ENCODE data around the gene SCAPER. TPM values are rescaled to one million over a fixed set of nuclear protein-coding genes. Genes with fewer than 3 reads are reported as not detected.
A peak's percentile ranks its signal among the peaks of the same experiment; 100 is the strongest.

The SCAPER gene
- total and polyA plus RNA-seq, 2 experiments from 2014 or later: 27.0 to 35.7 TPM

DNA sequence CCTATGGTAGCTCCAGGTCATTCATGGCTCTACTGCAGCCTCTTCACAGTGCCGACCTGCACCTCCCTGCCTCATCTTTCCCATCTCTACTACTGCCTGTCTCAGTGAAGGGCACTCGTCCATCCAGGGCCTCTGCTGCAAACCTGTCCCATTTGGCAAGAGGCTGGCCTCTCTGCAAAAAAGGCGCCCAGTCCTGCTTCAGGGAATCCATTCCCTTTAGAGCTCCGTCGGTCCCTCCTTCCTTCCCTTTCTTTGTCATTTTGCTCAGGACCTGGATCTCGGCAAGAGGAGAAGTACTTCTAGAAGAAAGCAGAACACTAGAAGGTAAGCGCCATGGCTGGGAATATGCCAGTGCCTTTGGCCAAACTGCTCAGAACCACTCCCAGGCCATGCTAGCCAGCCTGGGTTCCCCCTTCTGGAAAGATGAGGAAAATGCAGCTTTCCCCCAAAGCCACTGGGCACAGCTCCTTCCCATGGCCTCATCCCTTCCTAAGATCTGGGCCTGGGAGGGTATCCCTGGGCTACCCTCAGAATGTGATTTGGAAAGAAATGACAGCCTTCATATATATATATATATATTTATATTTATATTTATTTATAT, 575.0 kb downstream of the SCAPER start:
- Histone ChIP-seq H3K27ac (no peak overlapping the region), H3K9me3 (ENCODE audit: low read depth) (no peaks in the 10 kb centered on the region), H3K4me1 (ENCODE audit: low read depth) (no peaks in the 10 kb centered on the region), H3K4me3 (no peak overlapping the region), H3K36me3 (no peaks in the 10 kb centered on the region), H3K27me3 (peaks cover 29% of the 10 kb centered on the region)
- TF ChIP-seq CTCF (IDR thresholded peaks at IDR 0.05; ENCODE audit: low read depth, low read length): peak; percentile 72
- peak; percentile 63 to 78 for DNase-seq (ENCODE audit: low read depth in 1 of 2, low spot score in 1 of 2)

DNA sequence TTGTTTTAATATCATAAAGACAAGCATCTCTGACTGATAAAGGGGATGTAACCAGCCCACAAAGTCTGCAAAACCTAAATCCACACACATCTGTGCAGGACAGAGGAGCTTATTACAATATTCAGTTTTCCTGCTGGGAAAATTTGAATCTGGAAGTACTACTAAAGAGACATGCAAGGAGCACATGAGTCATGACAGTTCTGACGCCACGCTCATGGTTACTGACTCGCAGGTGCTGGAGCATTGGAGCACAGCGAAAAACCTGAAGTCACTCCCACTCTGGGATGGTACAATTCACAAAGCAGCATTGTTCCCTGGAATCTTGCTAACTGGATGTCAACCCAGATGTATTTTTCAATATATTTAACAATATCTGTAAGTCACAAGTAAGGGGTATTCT, 576.2 kb downstream of the SCAPER start:
- Histone ChIP-seq H3K9me3 (ENCODE audit: low read depth) (no peaks in the 10 kb centered on the region), H3K4me1 (ENCODE audit: low read depth) (no peaks in the 10 kb centered on the region), H3K4me3 (no peak overlapping the region), H3K27me3 (peaks cover 24% of the 10 kb centered on the region), H3K36me3 (no peaks in the 10 kb centered on the region), H3K27ac (no peak overlapping the region)
- DNase-seq (ENCODE audit: low read depth in 1 of 2, low spot score in 1 of 2): no peak
- TF ChIP-seq CTCF (IDR thresholded peaks at IDR 0.05; ENCODE audit: low read depth, low read length): no peak

- Histone ChIP-seq H3K4me3 (no peak overlapping the region), H3K27me3 (peaks cover 24% of the 10 kb centered on the region), H3K9me3 (ENCODE audit: low read depth) (no peaks in the 10 kb centered on the region), H3K27ac (no peak overlapping the region), H3K36me3 (no peaks in the 10 kb centered on the region), H3K4me1 (ENCODE audit: low read depth) (no peaks in the 10 kb centered on the region)
- no peak for TF ChIP-seq CTCF (IDR thresholded peaks at IDR 0.05; ENCODE audit: low read depth, low read length)
- no peak for DNase-seq (ENCODE audit: low read depth in 1 of 2, low spot score in 1 of 2)
These were observed 576.9 kb downstream of the SCAPER start for GRCh38 chr15:76328106-76328696.

DNA sequence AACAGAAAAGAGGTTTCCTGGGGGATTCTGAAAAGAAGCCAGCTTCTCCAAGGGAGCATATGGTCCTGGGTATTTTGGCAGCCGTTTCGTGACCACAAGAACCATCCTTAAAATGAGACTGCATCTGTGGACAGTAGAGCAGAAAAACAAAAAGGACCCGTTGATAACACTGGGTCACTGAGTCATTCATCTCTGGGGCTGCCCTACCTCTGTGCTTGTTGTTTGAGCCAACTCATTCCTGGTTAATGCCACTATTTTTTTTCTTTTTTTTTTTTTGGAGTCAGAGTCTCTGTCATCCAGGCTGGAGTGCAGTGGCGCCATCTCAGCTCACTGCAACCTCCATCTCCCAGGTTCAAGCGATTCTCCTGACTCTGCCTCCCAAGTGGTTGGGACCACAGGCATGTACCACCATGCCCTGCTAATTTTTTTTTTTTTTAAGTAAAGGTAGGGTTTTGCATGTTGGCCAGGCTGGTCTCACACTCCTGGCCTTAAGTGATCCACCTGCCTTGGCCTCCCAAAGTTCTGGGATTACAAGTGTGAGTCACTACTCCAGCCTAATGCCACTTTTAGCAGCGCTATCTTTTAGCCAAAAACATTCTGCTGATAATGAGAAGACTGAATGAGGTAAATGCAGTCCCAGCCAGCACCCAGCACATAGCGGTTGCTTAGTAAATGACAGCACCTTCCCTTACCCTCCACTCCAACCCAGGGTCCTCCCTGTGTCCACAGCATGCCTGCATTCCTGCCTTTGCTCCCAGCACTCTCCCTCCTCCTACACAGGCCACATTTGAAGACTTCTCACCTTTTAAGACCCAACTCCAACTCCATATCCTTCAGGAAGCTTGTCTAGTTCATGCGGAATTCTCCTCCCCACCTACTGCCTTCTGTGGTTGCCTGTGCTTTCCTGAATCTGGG, 577.7 kb downstream of the SCAPER start:
- no peak overlapping the region for H3K4me3 ChIP-seq
- no peaks in the 10 kb centered on the region for H3K9me3 ChIP-seq (ENCODE audit: low read depth)
- DNase-seq (ENCODE audit: low read depth in 1 of 2, low spot score in 1 of 2): no peak
- H3K27me3 ChIP-seq: peaks cover 20% of the 10 kb centered on the region
- H3K27ac ChIP-seq: no peak overlapping the region
- no peaks in the 10 kb centered on the region for H3K4me1 ChIP-seq (ENCODE audit: low read depth)
- H3K36me3 ChIP-seq: no peaks in the 10 kb centered on the region
- TF ChIP-seq CTCF (IDR thresholded peaks at IDR 0.05; ENCODE audit: low read depth, low read length): no peak

GRCh38 chr15:76325704-76326103, 579.4 kb downstream of the SCAPER start:
- Histone ChIP-seq H3K27ac (no peak overlapping the region), H3K36me3 (no peaks in the 10 kb centered on the region), H3K27me3 (peaks cover 18% of the 10 kb centered on the region), H3K4me3 (no peak overlapping the region), H3K4me1 (ENCODE audit: low read depth) (peaks cover 4% of the 10 kb centered on the region), H3K9me3 (ENCODE audit: low read depth) (no peaks in the 10 kb centered on the region)
- TF ChIP-seq CTCF (IDR thresholded peaks at IDR 0.05; ENCODE audit: low read depth, low read length): no peak
- DNase-seq (ENCODE audit: low read depth in 1 of 2, low spot score in 1 of 2): no peak
